Measurements from ENCODE around the gene LRRC51. TPM values are rescaled to one million over a fixed set of nuclear protein-coding genes. Genes with fewer than 3 reads are reported as not detected.

The LRRC51 gene
- total and polyA plus RNA-seq, 2 donors (not counting 3 experiments of a cell fraction or from before 2014, with no cell fraction given): 3.5 to 6.1 TPM

- H3K9me1 ChIP-seq (replicated peaks; ENCODE audit: control insufficient read depth, extremely low read depth, insufficient read depth, low read length): no peaks in the 10 kb centered on the region
- no peaks in the 10 kb centered on the region for H3K27me3 ChIP-seq (ENCODE audit: control insufficient read depth in 2 of 2, insufficient read depth in 2 of 2, low read length in 2 of 2)
- H4K20me1 ChIP-seq (replicated peaks; ENCODE audit: control insufficient read depth, extremely low read depth, insufficient read depth, low read length): peaks cover 4% of the 10 kb centered on the region
- H3K4me3 ChIP-seq (replicated peaks in 1 of 3; ENCODE audit: insufficient read depth in 1 of 3, low read depth in 1 of 3, low read length in 3 of 3): no peak overlapping the region
- no peak overlapping the region for H3K27ac ChIP-seq (ENCODE audit: insufficient read depth, low read depth, low read length)
- CTCF ChIA-PET: interaction anchor here (1.1 to 2.6 kb wide), 2 partner anchors 11 to 55 kb away, joined by 3 to 11 read pairs; no protein-coding TSS in a partner anchor
- H3K4me2 ChIP-seq (ENCODE audit: insufficient read depth, low read length): no peak overlapping the region
- no TSS peak for BruUV-seq (replicated peaks)
- dilution Hi-C loops (cut with MboI; ENCODE audit: extremely low pct_ligation_motif_present, low sequenced_read_pairs): no loop called here
- H3K79me2 ChIP-seq (ENCODE audit: control insufficient read depth, insufficient read depth, low read length): peaks cover 73% of the 10 kb centered on the region
- intact Hi-C loops (cut with micrococcal nuclease): no loop called here
- TF ChIP-seq CTCF (IDR thresholded peaks at IDR 0.05; ENCODE audit: extremely low read depth in 1 of 2, insufficient read depth in 1 of 2, low read depth in 1 of 2, low read length in 2 of 2) (no peak), GATA2 (IDR thresholded peaks at IDR 0.05; ENCODE audit: insufficient read depth, insufficient read length, low read depth, low read length) (no peak), FOS (IDR thresholded peaks at IDR 0.05; ENCODE audit: borderline replicate concordance, insufficient read depth, low read length) (no peak), MAX (IDR thresholded peaks at IDR 0.05; ENCODE audit: insufficient read depth, insufficient read length) (no peak), POLR2A (IDR thresholded peaks at IDR 0.05; ENCODE audit: low read depth, low read length) (no peak), POLR2AphosphoS5 (IDR thresholded peaks at IDR 0.05; ENCODE audit: insufficient read depth, low read depth, low read length) (no peak), MYC (IDR thresholded peaks at IDR 0.05; ENCODE audit: low read depth, low read length) (no peak), JUN (IDR thresholded peaks at IDR 0.05; ENCODE audit: borderline replicate concordance, insufficient read depth, insufficient read length, low read depth) (no peak), EZH2 (IDR thresholded peaks at IDR 0.05; ENCODE audit: borderline replicate concordance, low read depth, low read length, severe bottlenecking) (no peak)
- no peak overlapping the region for H3K9ac ChIP-seq (replicated peaks; ENCODE audit: extremely low read depth, insufficient read depth, low read length)
- no peaks in the 10 kb centered on the region for H3K9me3 ChIP-seq (replicated peaks; ENCODE audit: control insufficient read depth, insufficient read depth, low read length)
- H3K36me3 ChIP-seq (ENCODE audit: control insufficient read depth in 2 of 2, extremely low read depth in 1 of 2, insufficient read depth in 2 of 2, low read length in 2 of 2): peaks cover 4 to 5% of the 10 kb centered on the region in 2 experiments
- DNase-seq (ENCODE audit: low read depth, low spot score): no peak
- no peak for FAIRE-seq
- POLR2A ChIA-PET: no interaction called here
- no peak overlapping the region for H2AFZ ChIP-seq (ENCODE audit: low read depth, low read length)
- peaks cover 26% of the 10 kb centered on the region for H3K4me1 ChIP-seq (ENCODE audit: control insufficient read depth, extremely low read depth, insufficient read depth, low read length)
Observed at GRCh38 chr11:72036687-72037086, 44.0 kb upstream of the LRRC51 start.

Data from endothelial cell of umbilical vein (primary cell).